Dendritic cell treated with granulocyte-macrophage colony-stimulating factor and Interleukin-4, amounts not matched to agents 40 ng/mL and 50 ng/mL, for 4 days (primary cell): ENCODE results near the gene NGB.
"Not testable (repeated sequence)": the region's sequence is repeated elsewhere in the genome, so short reads cannot be mapped to it uniquely, and the experiment has no call there.

Experiments used
- H3K27ac Mint-ChIP-seq: one replicate; pipeline ENCODE4 v1.8.0; 2022; ENCODE audit warnings: mild to moderate bottlenecking, mixed read lengths
- H3K27me3 Mint-ChIP-seq: one replicate; pipeline ENCODE4 v1.8.0; 2022; ENCODE audit warnings: mild to moderate bottlenecking, mixed read lengths
- H3K36me3 Mint-ChIP-seq: one replicate; pipeline ENCODE4 v1.8.0; 2022; ENCODE audit warnings: low read depth, mixed read lengths
- H3K4me1 Mint-ChIP-seq: one replicate; pipeline ENCODE4 v1.8.0; 2022; ENCODE audit warnings: low read depth, mixed read lengths
- H3K4me3 Mint-ChIP-seq: one replicate; pipeline ENCODE4 v1.8.0; 2022; ENCODE audit warnings: mild to moderate bottlenecking, moderate library complexity, mixed read lengths
- H3K9me3 Mint-ChIP-seq: one replicate; pipeline ENCODE4 v1.8.0; 2022; ENCODE audit warnings: mixed read lengths
- intact Hi-C: fragments of 100-400 bp; cut with micrococcal nuclease; formaldehyde crosslinking; loops from one replicate; pipeline ENCODE4 v1.15.0; 2022

The NGB gene

DNA sequence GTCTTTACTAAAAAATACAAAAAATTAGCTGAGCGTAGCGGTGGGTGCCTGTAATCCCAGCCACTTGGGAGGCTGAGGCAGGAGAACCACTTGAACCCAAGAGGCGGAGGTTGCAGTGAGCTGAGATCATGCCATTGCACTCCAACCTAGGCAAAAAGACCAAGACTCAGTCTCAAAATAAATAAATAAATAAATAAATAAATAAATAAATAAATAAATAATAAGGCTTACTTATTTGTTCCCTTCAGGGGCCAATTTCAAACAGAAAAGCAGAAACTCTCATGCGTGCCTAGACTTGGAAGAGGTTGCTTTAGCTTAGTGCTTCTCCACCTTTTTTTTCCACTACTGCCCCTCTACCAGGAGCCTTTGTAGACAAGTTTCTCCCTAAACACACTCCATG is 9.9 kb upstream of the NGB start:
- intact Hi-C loops, H3K4me1 Mint-ChIP-seq, H3K27me3 Mint-ChIP-seq, H3K9me3 Mint-ChIP-seq, H3K4me3 Mint-ChIP-seq, H3K27ac Mint-ChIP-seq: not testable (repeated sequence)
- peaks cover 67% of the 10 kb centered on the region for H3K36me3 Mint-ChIP-seq

- Mint-ChIP-seq H3K27ac (no peak overlapping the region), H3K36me3 (peaks cover 55% of the 10 kb centered on the region), H3K27me3 (no peaks in the 10 kb centered on the region), H3K4me1 (no peaks in the 10 kb centered on the region), H3K4me3 (no peak overlapping the region), H3K9me3 (no peaks in the 10 kb centered on the region)
- intact Hi-C loops, result no loop called here
These were observed 8.7 kb upstream of the NGB start for GRCh38 chr14:77279719-77280118.

- no peak overlapping the region for H3K4me3 Mint-ChIP-seq
- intact Hi-C loops, result no loop called here
- no peak overlapping the region for H3K27ac Mint-ChIP-seq
- peaks cover 44% of the 10 kb centered on the region for H3K36me3 Mint-ChIP-seq
- H3K4me1 Mint-ChIP-seq, result no peaks in the 10 kb centered on the region
- no peaks in the 10 kb centered on the region for H3K27me3 Mint-ChIP-seq
- H3K9me3 Mint-ChIP-seq, result no peaks in the 10 kb centered on the region
These were observed 7.6 kb upstream of the NGB start for GRCh38 chr14:77278461-77279230.

GRCh38 chr14:77276959-77277358 is 6.0 kb upstream of the NGB start:
- intact Hi-C loops, result no loop called here
- Mint-ChIP-seq H3K36me3 (peaks cover 40% of the 10 kb centered on the region), H3K27ac (no peak overlapping the region), H3K4me1 (no peaks in the 10 kb centered on the region), H3K4me3 (no peak overlapping the region), H3K27me3 (peaks cover 10% of the 10 kb centered on the region), H3K9me3 (no peaks in the 10 kb centered on the region)

- intact Hi-C loops, result no loop called here
- no peak overlapping the region for H3K4me3 Mint-ChIP-seq
- H3K4me1 Mint-ChIP-seq, result no peaks in the 10 kb centered on the region
- no peak overlapping the region for H3K27ac Mint-ChIP-seq
- H3K27me3 Mint-ChIP-seq, result peaks cover 15% of the 10 kb centered on the region
- H3K9me3 Mint-ChIP-seq, result no peaks in the 10 kb centered on the region
- H3K36me3 Mint-ChIP-seq, result peaks cover 40% of the 10 kb centered on the region
These were observed 5.4 kb upstream of the NGB start for GRCh38 chr14:77276295-77276935.

DNA sequence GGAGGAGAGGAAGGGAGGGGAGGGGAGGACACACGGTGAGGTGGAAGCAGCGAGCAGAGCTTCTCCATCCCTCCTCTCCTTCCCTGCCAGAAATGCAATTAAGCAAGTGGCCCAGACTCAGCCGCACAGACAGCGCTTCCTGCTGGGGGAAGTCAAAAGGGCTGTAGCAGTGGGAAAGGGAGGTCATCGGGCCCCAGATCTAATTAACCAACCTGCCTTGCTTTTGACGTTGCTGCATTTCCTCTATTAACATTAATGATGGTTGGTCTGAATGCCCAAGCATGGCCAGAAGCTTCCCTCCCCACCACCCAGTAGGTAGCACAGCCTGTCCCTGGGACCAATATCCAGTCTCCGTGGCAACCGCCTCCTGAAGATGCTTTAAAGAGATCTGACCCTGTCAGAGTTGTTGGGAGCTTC is 4.6 kb upstream of the NGB start:
- Mint-ChIP-seq H3K27ac (no peak overlapping the region), H3K36me3 (peaks cover 40% of the 10 kb centered on the region), H3K4me3 (no peak overlapping the region), H3K9me3 (no peaks in the 10 kb centered on the region), H3K4me1 (no peaks in the 10 kb centered on the region), H3K27me3 (peaks cover 22% of the 10 kb centered on the region)
- intact Hi-C loops, result no loop called here

GRCh38 chr14:77275041-77275580 is 4.1 kb upstream of the NGB start:
- intact Hi-C loops, result no loop called here
- H3K9me3 Mint-ChIP-seq, result no peaks in the 10 kb centered on the region
- H3K27me3 Mint-ChIP-seq, result peaks cover 27% of the 10 kb centered on the region
- peaks cover 4% of the 10 kb centered on the region for H3K4me1 Mint-ChIP-seq
- H3K4me3 Mint-ChIP-seq, result no peak overlapping the region
- H3K36me3 Mint-ChIP-seq, result peaks cover 36% of the 10 kb centered on the region
- no peak overlapping the region for H3K27ac Mint-ChIP-seq

DNA sequence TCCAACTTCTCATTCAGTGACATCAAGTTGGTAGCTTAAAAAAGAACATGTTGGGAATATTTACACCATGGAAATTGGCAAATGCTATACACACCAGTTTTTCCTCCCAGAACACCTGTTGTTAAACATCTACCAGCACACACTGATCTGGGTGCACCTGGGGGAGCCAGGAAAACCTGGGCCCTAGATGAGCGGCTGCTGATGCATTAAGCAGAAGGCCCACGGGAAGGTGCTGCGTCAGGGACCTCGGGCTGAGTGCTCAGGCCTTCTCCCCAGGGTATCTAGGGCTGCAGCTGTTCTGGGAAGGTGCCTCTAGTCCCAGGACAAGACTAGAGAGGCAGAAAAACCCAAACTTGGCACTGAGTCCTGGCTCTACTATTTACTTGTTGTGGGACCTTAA is 2.8 kb upstream of the NGB start:
- Mint-ChIP-seq H3K4me1 (peaks cover 5% of the 10 kb centered on the region), H3K27ac (no peak overlapping the region), H3K9me3 (no peaks in the 10 kb centered on the region), H3K27me3 (peaks cover 38% of the 10 kb centered on the region), H3K4me3 (no peak overlapping the region), H3K36me3 (peaks cover 23% of the 10 kb centered on the region)
- intact Hi-C loops, result no loop called here

- Mint-ChIP-seq H3K27me3 (peaks cover 48% of the 10 kb centered on the region), H3K9me3 (peaks cover 8% of the 10 kb centered on the region), H3K4me3 (no peak overlapping the region), H3K4me1 (peaks cover 5% of the 10 kb centered on the region), H3K36me3 (peaks cover 8% of the 10 kb centered on the region), H3K27ac (no peak overlapping the region)
- intact Hi-C loops, result no loop called here
These were observed 1.3 kb upstream of the NGB start for GRCh38 chr14:77272261-77272660.

DNA sequence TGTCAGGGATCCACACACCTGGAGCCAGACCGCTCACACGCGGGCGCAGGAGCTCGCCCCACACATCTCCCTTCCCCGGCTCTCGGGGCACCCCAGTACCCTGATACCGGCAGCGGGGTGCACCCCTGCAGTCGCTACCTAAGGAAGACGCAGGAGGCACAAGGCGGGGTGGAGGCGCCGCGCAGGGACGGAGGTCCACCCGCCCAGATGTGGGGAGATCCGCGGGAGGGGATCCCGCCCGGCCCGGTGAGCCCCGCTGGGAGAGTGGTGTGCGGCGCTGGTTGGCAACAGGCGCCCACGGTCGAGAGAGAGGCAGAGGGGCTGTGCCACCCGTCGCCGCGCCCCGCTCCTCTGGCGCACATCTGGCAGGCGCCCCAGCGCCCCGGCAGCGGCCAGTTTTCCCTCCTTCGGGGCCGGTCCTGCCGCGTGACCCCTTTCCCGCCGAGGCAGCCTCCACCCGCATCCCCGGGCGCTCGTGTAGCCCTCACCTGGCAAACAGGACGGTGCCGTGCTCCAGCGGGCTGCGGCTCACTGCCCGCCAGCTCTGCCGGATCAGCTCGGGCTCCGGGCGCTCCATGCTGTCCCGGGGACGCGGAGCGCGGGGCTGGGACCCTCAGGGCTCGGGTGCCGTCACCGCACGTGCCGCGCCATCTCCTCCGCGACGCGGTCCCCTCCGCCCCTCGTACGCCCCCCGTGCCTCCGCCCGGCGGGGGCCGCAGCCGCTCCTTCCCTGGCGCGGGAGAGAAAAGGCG is 469 bp downstream of the NGB start:
- intact Hi-C loops, result no loop called here
- H3K4me1 Mint-ChIP-seq, result peaks cover 5% of the 10 kb centered on the region
- H3K36me3 Mint-ChIP-seq, result no peaks in the 10 kb centered on the region
- H3K9me3 Mint-ChIP-seq, result peaks cover 8% of the 10 kb centered on the region
- H3K27ac Mint-ChIP-seq, result no peak overlapping the region
- H3K27me3 Mint-ChIP-seq, result peaks cover 48% of the 10 kb centered on the region
- no peak overlapping the region for H3K4me3 Mint-ChIP-seq

GRCh38 chr14:77268989-77269600 is 1.9 kb downstream of the NGB start:
- H3K36me3 Mint-ChIP-seq, result no peaks in the 10 kb centered on the region
- no peak overlapping the region for H3K4me3 Mint-ChIP-seq
- H3K27me3 Mint-ChIP-seq, result peaks cover 48% of the 10 kb centered on the region
- H3K9me3 Mint-ChIP-seq, result peaks cover 8% of the 10 kb centered on the region
- no peak overlapping the region for H3K27ac Mint-ChIP-seq
- peaks cover 5% of the 10 kb centered on the region for H3K4me1 Mint-ChIP-seq
- intact Hi-C loops, result no loop called here

GRCh38 chr14:77267937-77268699 is 2.9 kb downstream of the NGB start:
- intact Hi-C loops, result no loop called here
- Mint-ChIP-seq H3K4me3 (no peak overlapping the region), H3K36me3 (no peaks in the 10 kb centered on the region), H3K4me1 (peaks cover 5% of the 10 kb centered on the region), H3K27ac (no peak overlapping the region), H3K9me3 (peaks cover 8% of the 10 kb centered on the region), H3K27me3 (peaks cover 51% of the 10 kb centered on the region)

- intact Hi-C loops, result no loop called here
- H3K36me3 Mint-ChIP-seq, result no peaks in the 10 kb centered on the region
- H3K4me1 Mint-ChIP-seq, result peaks cover 5% of the 10 kb centered on the region
- no peak overlapping the region for H3K4me3 Mint-ChIP-seq
- peaks cover 8% of the 10 kb centered on the region for H3K9me3 Mint-ChIP-seq
- H3K27ac Mint-ChIP-seq, result no peak overlapping the region
- peaks cover 43% of the 10 kb centered on the region for H3K27me3 Mint-ChIP-seq
These were observed 4.7 kb downstream of the NGB start for GRCh38 chr14:77266336-77266735.
